HEK293 (cell line): Measurements from ENCODE around the gene TMEM212.

Experiments used
- CTCF ChIA-PET: fragments of 350-600 bp; formaldehyde crosslinking; extraction: SDS; loops from one replicate; lab custom pipeline; 2021; ENCODE audit warnings: antibody characterized with exemption; lab: Yijun Ruan, JAX
- POLR2A ChIA-PET: fragments of 300-600 bp; formaldehyde crosslinking; extraction: SDS; loops from one replicate; lab custom pipeline; 2020; ENCODE audit warnings: antibody characterized with exemption, inconsistent platforms; lab: Yijun Ruan, JAX
- H3K27ac ChIP-seq: fragments of 200-500 bp; sonication (Bioruptor generic); 2 replicates; pipeline ENCODE4 v1.5.1; 2014; ENCODE audit warnings: low read depth, low read length, control low read depth, inconsistent platforms; ENCODE audit errors: extremely low read depth
- H3K36me3 ChIP-seq, 2 experiments: fragments of 200-500 bp in 1 of 2; sonication (Bioruptor generic) in 1 of 2; 1 replicate in 1 of 2; 2 replicates in 1 of 2; pipeline ENCODE4 v1.5.1; 2014 to 2017; ENCODE audit warnings: inconsistent platforms in 2 of 2, low read length in 2 of 2; ENCODE audit not compliant: control insufficient read depth in 2 of 2, insufficient read depth in 1 of 2
- H3K4me1 ChIP-seq: fragments of 200-500 bp; sonication (Bioruptor generic); 2 replicates; pipeline ENCODE4 v1.5.1; 2014; ENCODE audit warnings: mild to moderate bottlenecking, low read length, inconsistent platforms; ENCODE audit not compliant: control insufficient read depth, insufficient read depth
- H3K4me3 ChIP-seq: 2 replicates; pipeline ENCODE4 v1.5.1; 2011; ENCODE audit warnings: low read depth, mild to moderate bottlenecking, control low read depth, low read length, moderate library complexity
- H3K9me3 ChIP-seq: fragments of 200-500 bp; sonication (Bioruptor generic); 2 replicates; pipeline ENCODE4 v1.5.1; 2014; ENCODE audit warnings: low read depth, low read length, inconsistent platforms; ENCODE audit not compliant: control insufficient read depth, insufficient read depth
- RBAK ChIP-seq: fragments of 450-650 bp; formaldehyde crosslinking; IDR thresholded peaks from 2 replicates; pipeline ENCODE4 v1.5.1; 2016; ENCODE audit warnings: missing biosample characterization, missing genetic modification characterization
- SP3 ChIP-seq: fragments of 450-650 bp; formaldehyde crosslinking; IDR thresholded peaks from 2 replicates; pipeline ENCODE4 v1.5.1; 2016; ENCODE audit warnings: missing biosample characterization, missing genetic modification characterization
- SP7 ChIP-seq: fragments of 450-650 bp; formaldehyde crosslinking; IDR thresholded peaks from 2 replicates; pipeline ENCODE4 v1.5.1; 2016; ENCODE audit warnings: missing biosample characterization, missing genetic modification characterization
- ZBTB17 ChIP-seq: fragments of 450-650 bp; formaldehyde crosslinking; IDR thresholded peaks from 2 replicates; pipeline ENCODE4 v1.5.1; 2016; ENCODE audit warnings: missing biosample characterization, missing genetic modification characterization
- ZEB2 ChIP-seq: fragments of 450-650 bp; formaldehyde crosslinking; IDR thresholded peaks from 2 replicates; pipeline ENCODE4 v1.5.1; 2016; ENCODE audit warnings: missing biosample characterization, missing genetic modification characterization
- ZNF202 ChIP-seq: fragments of 450-650 bp; formaldehyde crosslinking; IDR thresholded peaks from 2 replicates; pipeline ENCODE4 v1.5.1; 2016; ENCODE audit warnings: missing biosample characterization, missing genetic modification characterization, borderline replicate concordance
- ZNF302 ChIP-seq: fragments of 450-650 bp; formaldehyde crosslinking; IDR thresholded peaks from 2 replicates; pipeline ENCODE4 v1.5.1; 2016; ENCODE audit warnings: missing biosample characterization, missing genetic modification characterization, low read depth
- ZNF311 ChIP-seq: fragments of 450-650 bp; formaldehyde crosslinking; IDR thresholded peaks from 2 replicates; pipeline ENCODE4 v1.5.1; 2017; ENCODE audit warnings: missing biosample characterization, missing genetic modification characterization, borderline replicate concordance
- ZNF324 ChIP-seq: fragments of 450-650 bp; formaldehyde crosslinking; IDR thresholded peaks from 2 replicates; pipeline ENCODE4 v1.5.1; 2016; ENCODE audit warnings: missing biosample characterization, missing genetic modification characterization
- ZNF366 ChIP-seq: fragments of 450-650 bp; formaldehyde crosslinking; conservative IDR thresholded peaks from 2 replicates; pipeline ENCODE4 v1.5.1; 2016; ENCODE audit warnings: missing biosample characterization, missing genetic modification characterization
- ZNF510 ChIP-seq: fragments of 450-650 bp; formaldehyde crosslinking; IDR thresholded peaks from 2 replicates; pipeline ENCODE4 v1.5.1; 2018; ENCODE audit warnings: mild to moderate bottlenecking, missing genetic modification characterization, missing biosample characterization; ENCODE audit not compliant: insufficient replicate concordance
- ZNF514 ChIP-seq: fragments of 450-650 bp; formaldehyde crosslinking; IDR thresholded peaks from 2 replicates; pipeline ENCODE4 v1.5.1; 2016; ENCODE audit warnings: missing biosample characterization, missing genetic modification characterization
- ZNF571 ChIP-seq: fragments of 450-650 bp; formaldehyde crosslinking; IDR thresholded peaks from 2 replicates; pipeline ENCODE4 v1.5.0; 2017; ENCODE audit warnings: missing biosample characterization, missing genetic modification characterization
- ZNF777 ChIP-seq: fragments of 450-650 bp; formaldehyde crosslinking; IDR thresholded peaks from 2 replicates; pipeline ENCODE4 v1.5.1; 2017; ENCODE audit warnings: missing biosample characterization, missing genetic modification characterization, borderline replicate concordance
- TF ChIP-seq, protein P1 (sequence below): fragments of 450-650 bp; formaldehyde crosslinking; IDR thresholded peaks from 2 replicates; pipeline ENCODE4 v1.5.1; 2017; ENCODE audit warnings: missing biosample characterization, mild to moderate bottlenecking, missing genetic modification characterization, moderate library complexity
- TF ChIP-seq, protein P2 (sequence below): fragments of 450-650 bp; IDR thresholded peaks from 2 replicates; pipeline ENCODE4 v1.5.1; 2018; ENCODE audit warnings: missing biosample characterization, missing genetic modification characterization
- TF ChIP-seq, protein P3 (sequence below): IDR thresholded peaks from 2 replicates; pipeline ENCODE4 v1.6.1; 2011; ENCODE audit warnings: mild to moderate bottlenecking, low read depth, low read length, borderline replicate concordance
- TF ChIP-seq, protein P4 (sequence below): fragments of 450-650 bp; formaldehyde crosslinking; IDR thresholded peaks from 2 replicates; pipeline ENCODE4 v1.5.0; 2017; ENCODE audit warnings: missing biosample characterization, missing genetic modification characterization, borderline replicate concordance
- TF ChIP-seq, protein P5 (sequence below): fragments of 450-650 bp; formaldehyde crosslinking; IDR thresholded peaks from 2 replicates; pipeline ENCODE4 v1.5.1; 2016; ENCODE audit warnings: missing biosample characterization, missing genetic modification characterization, low read depth
- TF ChIP-seq, protein P6 (sequence below): fragments of 450-650 bp; formaldehyde crosslinking; IDR thresholded peaks from 2 replicates; pipeline ENCODE4 v1.5.1; 2016; ENCODE audit warnings: missing biosample characterization, missing genetic modification characterization
- TF ChIP-seq, protein P7 (sequence below): fragments of 450-650 bp; formaldehyde crosslinking; IDR thresholded peaks from 2 replicates; pipeline ENCODE4 v1.5.1; 2016; ENCODE audit warnings: missing biosample characterization, missing genetic modification characterization, borderline replicate concordance

Gene TMEM212

DNA sequence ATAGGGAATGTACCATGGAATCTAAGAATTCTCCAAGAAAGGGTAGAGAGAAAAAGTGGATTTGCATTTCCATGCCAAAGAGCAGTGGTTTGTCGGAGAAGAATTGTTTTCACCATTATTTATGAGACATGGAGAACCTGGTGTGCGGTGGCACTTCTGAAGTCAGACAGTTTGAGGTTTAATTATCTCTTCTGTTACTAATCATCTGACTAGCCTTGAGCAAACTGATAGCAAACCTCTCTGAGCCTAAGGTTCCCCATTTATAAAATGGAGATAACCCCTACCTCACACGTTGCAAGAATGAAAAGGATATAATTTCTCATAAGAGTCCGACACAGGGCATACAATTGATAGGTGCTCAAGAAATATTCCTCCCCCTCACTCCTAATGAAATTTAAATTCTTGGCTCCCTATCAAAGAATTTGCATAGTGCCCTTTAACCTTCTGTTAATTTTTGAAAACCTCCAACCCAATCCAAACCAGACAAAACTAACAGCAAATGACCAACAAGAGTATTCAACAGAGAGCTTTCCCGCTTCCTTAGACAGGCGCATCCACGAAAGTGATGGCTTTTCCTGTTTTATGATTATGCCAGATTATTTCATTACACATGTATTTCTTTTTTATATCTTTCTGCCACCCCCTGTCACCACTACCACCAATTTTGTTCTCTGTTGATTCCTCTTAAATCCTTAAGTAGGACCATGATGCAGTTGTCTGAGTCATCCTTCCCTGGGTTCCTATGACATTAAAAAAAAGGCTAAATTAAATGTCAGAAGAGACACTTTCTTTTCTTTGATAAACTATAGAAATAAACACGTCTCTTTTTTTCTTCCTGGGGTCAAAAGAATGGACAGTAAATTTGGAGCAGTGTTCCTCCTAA lies 28.5 kb downstream of the TMEM212 start:
- Histone ChIP-seq H3K4me3 (no peak overlapping the region), H3K9me3 (no peaks in the 10 kb centered on the region), H3K4me1 (0 out of 2 replicates have a peak, but pooled peaks cover 3% of the 10 kb centered on the region), H3K27ac (no peak overlapping the region), H3K36me3 (no peaks in the 10 kb centered on the region)
- POLR2A ChIA-PET, result no interaction called here
- CTCF ChIA-PET, result no interaction called here
- 0 out of 2 replicates have a peak, but pooled peaks have one; percentile 21 for TF ChIP-seq ZBTB17
- no peak for TF ChIP-seq ZNF366 (tag by site-specific recombination)

DNA sequence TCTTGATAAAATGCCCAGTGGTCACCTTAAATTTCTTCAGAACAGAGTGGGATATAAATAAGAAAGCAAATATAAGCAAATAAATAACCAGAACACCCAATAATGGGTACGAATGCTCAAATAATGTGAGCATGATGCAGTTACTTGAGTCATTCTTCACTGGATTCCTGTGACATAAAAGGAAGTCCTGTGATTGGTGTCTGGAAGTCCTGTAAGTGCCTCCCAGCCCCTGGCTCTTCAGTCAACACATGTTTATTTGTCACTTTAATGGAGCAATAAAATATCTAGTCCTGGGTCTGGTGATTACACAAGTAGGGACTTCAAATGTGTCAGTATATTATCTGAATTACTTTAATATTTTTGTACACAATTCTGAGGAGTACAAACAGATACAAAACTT lies 30.4 kb downstream of the TMEM212 start:
- TF ChIP-seq ZNF514 (tag by site-specific recombination) (no peak), ZNF202 (no peak), ZNF777 (tag by site-specific recombination) (no peak), ZNF302 (tag by site-specific recombination) (no peak), SP7 (no peak), ZNF324 (no peak), ZNF571 (no peak), RBAK (tag by site-specific recombination) (no peak), SP3 (tag by site-specific recombination) (no peak), ZNF510 (tag by site-specific recombination) (no peak), ZEB2 (tag by site-specific recombination) (no peak), ZNF311 (tag by site-specific recombination) (no peak)
- TF ChIP-seq, protein P1, sequence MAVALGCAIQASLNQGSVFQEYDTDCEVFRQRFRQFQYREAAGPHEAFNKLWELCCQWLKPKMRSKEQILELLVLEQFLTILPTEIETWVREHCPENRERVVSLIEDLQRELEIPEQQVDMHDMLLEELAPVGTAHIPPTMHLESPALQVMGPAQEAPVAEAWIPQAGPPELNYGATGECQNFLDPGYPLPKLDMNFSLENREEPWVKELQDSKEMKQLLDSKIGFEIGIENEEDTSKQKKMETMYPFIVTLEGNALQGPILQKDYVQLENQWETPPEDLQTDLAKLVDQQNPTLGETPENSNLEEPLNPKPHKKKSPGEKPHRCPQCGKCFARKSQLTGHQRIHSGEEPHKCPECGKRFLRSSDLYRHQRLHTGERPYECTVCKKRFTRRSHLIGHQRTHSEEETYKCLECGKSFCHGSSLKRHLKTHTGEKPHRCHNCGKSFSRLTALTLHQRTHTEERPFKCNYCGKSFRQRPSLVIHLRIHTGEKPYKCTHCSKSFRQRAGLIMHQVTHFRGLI (tag by site-specific recombination), result no peak
- TF ChIP-seq, protein P2, sequence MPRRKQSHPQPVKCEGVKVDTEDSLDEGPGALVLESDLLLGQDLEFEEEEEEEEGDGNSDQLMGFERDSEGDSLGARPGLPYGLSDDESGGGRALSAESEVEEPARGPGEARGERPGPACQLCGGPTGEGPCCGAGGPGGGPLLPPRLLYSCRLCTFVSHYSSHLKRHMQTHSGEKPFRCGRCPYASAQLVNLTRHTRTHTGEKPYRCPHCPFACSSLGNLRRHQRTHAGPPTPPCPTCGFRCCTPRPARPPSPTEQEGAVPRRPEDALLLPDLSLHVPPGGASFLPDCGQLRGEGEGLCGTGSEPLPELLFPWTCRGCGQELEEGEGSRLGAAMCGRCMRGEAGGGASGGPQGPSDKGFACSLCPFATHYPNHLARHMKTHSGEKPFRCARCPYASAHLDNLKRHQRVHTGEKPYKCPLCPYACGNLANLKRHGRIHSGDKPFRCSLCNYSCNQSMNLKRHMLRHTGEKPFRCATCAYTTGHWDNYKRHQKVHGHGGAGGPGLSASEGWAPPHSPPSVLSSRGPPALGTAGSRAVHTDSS, result no peak
- TF ChIP-seq, protein P3, sequence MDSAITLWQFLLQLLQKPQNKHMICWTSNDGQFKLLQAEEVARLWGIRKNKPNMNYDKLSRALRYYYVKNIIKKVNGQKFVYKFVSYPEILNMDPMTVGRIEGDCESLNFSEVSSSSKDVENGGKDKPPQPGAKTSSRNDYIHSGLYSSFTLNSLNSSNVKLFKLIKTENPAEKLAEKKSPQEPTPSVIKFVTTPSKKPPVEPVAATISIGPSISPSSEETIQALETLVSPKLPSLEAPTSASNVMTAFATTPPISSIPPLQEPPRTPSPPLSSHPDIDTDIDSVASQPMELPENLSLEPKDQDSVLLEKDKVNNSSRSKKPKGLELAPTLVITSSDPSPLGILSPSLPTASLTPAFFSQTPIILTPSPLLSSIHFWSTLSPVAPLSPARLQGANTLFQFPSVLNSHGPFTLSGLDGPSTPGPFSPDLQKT, result no peak
- TF ChIP-seq, protein P4, sequence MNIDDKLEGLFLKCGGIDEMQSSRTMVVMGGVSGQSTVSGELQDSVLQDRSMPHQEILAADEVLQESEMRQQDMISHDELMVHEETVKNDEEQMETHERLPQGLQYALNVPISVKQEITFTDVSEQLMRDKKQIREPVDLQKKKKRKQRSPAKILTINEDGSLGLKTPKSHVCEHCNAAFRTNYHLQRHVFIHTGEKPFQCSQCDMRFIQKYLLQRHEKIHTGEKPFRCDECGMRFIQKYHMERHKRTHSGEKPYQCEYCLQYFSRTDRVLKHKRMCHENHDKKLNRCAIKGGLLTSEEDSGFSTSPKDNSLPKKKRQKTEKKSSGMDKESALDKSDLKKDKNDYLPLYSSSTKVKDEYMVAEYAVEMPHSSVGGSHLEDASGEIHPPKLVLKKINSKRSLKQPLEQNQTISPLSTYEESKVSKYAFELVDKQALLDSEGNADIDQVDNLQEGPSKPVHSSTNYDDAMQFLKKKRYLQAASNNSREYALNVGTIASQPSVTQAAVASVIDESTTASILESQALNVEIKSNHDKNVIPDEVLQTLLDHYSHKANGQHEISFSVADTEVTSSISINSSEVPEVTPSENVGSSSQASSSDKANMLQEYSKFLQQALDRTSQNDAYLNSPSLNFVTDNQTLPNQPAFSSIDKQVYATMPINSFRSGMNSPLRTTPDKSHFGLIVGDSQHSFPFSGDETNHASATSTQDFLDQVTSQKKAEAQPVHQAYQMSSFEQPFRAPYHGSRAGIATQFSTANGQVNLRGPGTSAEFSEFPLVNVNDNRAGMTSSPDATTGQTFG (tag by site-specific recombination), result no peak
- TF ChIP-seq, protein P5, sequence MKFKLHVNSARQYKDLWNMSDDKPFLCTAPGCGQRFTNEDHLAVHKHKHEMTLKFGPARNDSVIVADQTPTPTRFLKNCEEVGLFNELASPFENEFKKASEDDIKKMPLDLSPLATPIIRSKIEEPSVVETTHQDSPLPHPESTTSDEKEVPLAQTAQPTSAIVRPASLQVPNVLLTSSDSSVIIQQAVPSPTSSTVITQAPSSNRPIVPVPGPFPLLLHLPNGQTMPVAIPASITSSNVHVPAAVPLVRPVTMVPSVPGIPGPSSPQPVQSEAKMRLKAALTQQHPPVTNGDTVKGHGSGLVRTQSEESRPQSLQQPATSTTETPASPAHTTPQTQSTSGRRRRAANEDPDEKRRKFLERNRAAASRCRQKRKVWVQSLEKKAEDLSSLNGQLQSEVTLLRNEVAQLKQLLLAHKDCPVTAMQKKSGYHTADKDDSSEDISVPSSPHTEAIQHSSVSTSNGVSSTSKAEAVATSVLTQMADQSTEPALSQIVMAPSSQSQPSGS, result no peak
- TF ChIP-seq, protein P6, sequence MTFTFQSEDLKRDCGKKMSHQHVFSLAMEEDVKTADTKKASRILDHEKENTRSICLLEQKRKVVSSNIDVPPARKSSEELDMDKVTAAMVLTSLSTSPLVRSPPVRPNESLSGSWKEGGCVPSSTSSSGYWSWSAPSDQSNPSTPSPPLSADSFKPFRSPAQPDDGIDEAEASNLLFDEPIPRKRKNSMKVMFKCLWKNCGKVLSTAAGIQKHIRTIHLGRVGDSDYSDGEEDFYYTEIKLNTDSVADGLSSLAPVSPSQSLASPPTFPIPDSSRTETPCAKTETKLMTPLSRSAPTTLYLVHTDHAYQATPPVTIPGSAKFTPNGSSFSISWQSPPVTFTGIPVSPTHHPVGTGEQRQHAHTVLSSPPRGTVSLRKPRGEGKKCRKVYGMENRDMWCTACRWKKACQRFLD (tag by site-specific recombination), result no peak
- TF ChIP-seq, protein P7, sequence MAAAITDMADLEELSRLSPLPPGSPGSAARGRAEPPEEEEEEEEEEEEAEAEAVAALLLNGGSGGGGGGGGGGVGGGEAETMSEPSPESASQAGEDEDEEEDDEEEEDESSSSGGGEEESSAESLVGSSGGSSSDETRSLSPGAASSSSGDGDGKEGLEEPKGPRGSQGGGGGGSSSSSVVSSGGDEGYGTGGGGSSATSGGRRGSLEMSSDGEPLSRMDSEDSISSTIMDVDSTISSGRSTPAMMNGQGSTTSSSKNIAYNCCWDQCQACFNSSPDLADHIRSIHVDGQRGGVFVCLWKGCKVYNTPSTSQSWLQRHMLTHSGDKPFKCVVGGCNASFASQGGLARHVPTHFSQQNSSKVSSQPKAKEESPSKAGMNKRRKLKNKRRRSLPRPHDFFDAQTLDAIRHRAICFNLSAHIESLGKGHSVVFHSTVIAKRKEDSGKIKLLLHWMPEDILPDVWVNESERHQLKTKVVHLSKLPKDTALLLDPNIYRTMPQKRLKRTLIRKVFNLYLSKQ, result no peak
- POLR2A ChIA-PET, result no interaction called here
- H3K4me1 ChIP-seq, result peaks cover 3% of the 10 kb centered on the region; the same call in 1 of the 2 replicates
- no peak overlapping the region for H3K4me3 ChIP-seq
- no peaks in the 10 kb centered on the region for H3K9me3 ChIP-seq
- no peak overlapping the region for H3K27ac ChIP-seq
- no peaks in the 10 kb centered on the region for H3K36me3 ChIP-seq
- CTCF ChIA-PET, result no interaction called here
